ENCODE measurements around the gene VPS41. TPM values are rescaled to one million over a fixed set of nuclear protein-coding genes. Genes with fewer than 3 reads are reported as not detected.
A peak's percentile ranks its signal among the peaks of the same experiment; 100 is the strongest.

Gene VPS41
- total and polyA plus RNA-seq, 2 donors from 2014 or later, result 21.8 to 94.0 TPM

DNA sequence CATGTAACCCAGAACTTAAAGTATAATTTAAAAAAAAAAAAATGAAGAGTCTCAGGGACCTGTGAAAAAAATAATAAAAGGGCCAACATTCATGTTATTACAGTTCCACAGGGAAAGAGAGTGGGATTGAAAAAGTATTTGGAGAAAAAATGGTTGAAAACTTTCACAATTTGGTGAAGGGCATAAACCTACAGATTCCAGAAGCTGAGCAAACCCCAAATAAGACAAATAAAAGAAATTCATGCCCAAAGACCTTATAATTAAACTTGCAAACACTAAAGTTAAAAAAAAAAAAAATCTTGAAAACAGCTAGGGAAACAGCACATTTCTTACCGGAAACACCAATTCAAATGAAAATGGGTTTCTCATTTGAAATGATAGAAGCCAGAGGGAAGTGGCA lies 19.9 kb downstream of the VPS41 start:
- DNase-seq, result no peak
- no peaks in the 10 kb centered on the region for H3K4me1 ChIP-seq (ENCODE audit: control insufficient read depth in 2 of 3, insufficient read depth in 2 of 3, low read depth in 1 of 3, low read length in 3 of 3)
- no peak overlapping the region for H3K27ac ChIP-seq (ENCODE audit: low read depth in 2 of 2, low read length in 2 of 2)
- TF ChIP-seq, protein P1, sequence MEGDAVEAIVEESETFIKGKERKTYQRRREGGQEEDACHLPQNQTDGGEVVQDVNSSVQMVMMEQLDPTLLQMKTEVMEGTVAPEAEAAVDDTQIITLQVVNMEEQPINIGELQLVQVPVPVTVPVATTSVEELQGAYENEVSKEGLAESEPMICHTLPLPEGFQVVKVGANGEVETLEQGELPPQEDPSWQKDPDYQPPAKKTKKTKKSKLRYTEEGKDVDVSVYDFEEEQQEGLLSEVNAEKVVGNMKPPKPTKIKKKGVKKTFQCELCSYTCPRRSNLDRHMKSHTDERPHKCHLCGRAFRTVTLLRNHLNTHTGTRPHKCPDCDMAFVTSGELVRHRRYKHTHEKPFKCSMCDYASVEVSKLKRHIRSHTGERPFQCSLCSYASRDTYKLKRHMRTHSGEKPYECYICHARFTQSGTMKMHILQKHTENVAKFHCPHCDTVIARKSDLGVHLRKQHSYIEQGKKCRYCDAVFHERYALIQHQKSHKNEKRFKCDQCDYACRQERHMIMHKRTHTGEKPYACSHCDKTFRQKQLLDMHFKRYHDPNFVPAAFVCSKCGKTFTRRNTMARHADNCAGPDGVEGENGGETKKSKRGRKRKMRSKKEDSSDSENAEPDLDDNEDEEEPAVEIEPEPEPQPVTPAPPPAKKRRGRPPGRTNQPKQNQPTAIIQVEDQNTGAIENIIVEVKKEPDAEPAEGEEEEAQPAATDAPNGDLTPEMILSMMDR (IDR thresholded peaks at IDR 0.05; ENCODE audit: borderline replicate concordance, extremely low read depth, insufficient read depth), result no peak
- intact Hi-C loops (cut with DNase I), result no loop called here
- H3K4me3 ChIP-seq (ENCODE audit: low read length in 3 of 3), result no peak overlapping the region
- no peaks in the 10 kb centered on the region for H3K27me3 ChIP-seq (ENCODE audit: control insufficient read depth, insufficient read depth, low read length)
- no peaks in the 10 kb centered on the region for H3K36me3 ChIP-seq (ENCODE audit: control insufficient read depth in 2 of 3, insufficient read depth in 3 of 3, low read length in 3 of 3)
- no peak for FAIRE-seq
- no peak overlapping the region for H3K9ac ChIP-seq (ENCODE audit: low read length in 3 of 3)
- H3K9me3 ChIP-seq (ENCODE audit: control insufficient read depth in 2 of 3, insufficient read depth in 1 of 3, low read length in 3 of 3), result no peaks in the 10 kb centered on the region

DNA sequence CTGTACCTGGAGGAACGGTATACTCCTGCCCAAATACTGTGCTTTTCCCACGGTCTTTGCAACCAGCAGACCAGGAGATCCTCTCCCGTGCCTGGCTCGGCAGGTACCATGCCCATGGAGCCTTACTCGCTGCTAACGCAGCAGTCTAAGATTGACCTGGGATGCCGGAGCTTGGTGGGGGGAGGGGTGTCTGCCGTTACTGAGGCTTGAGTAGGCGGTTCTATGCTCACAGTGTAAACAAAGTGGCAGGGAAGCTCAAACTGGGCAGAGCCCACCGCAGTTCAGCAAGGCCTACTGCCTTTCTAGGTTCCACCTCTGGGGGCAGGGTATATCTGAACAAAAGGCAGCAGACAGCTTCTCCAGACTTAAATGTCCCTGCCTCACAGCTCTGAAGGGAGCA lies 22.7 kb downstream of the VPS41 start:
- DNase-seq, result peak in 1 of 5 donors; percentile 43
- TF ChIP-seq, protein P1 (IDR thresholded peaks at IDR 0.05; ENCODE audit: borderline replicate concordance, extremely low read depth, insufficient read depth), result no peak
- Histone ChIP-seq H3K36me3 (ENCODE audit: control insufficient read depth in 2 of 3, insufficient read depth in 3 of 3, low read length in 3 of 3) (no peaks in the 10 kb centered on the region), H3K4me3 (ENCODE audit: low read length in 3 of 3) (no peak overlapping the region), H3K27ac (ENCODE audit: low read depth in 2 of 2, low read length in 2 of 2) (no peak overlapping the region), H3K9me3 (ENCODE audit: control insufficient read depth in 2 of 3, insufficient read depth in 1 of 3, low read length in 3 of 3) (no peaks in the 10 kb centered on the region), H3K9ac (ENCODE audit: low read length in 3 of 3) (no peak overlapping the region), H3K4me1 (ENCODE audit: control insufficient read depth in 2 of 3, insufficient read depth in 2 of 3, low read depth in 1 of 3, low read length in 3 of 3) (no peaks in the 10 kb centered on the region), H3K27me3 (ENCODE audit: control insufficient read depth, insufficient read depth, low read length) (no peaks in the 10 kb centered on the region)
- FAIRE-seq, result no peak
- intact Hi-C loops (cut with DNase I), result no loop called here

DNA sequence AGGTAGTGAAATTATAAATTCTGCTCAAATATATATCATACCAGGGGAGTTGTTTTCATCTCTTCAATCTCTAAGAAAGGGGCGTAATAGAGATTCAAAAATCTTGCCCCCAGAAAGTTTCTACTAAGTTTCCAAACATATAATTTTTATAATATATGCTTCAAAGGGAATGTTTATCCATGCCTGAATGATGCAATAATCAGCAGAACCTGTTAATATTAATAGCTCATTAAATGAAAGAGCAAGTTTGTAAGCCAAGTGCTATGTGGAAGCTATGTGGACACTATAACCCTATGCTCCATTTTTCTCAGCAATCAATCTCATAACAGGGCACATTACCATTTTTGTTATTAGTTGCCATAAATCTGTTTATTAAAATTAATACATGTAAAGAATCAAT lies 25.3 kb downstream of the VPS41 start:
- Histone ChIP-seq H3K9ac (ENCODE audit: low read length in 3 of 3) (no peak overlapping the region), H3K9me3 (ENCODE audit: control insufficient read depth in 2 of 3, insufficient read depth in 1 of 3, low read length in 3 of 3) (no peaks in the 10 kb centered on the region), H3K27me3 (ENCODE audit: control insufficient read depth, insufficient read depth, low read length) (no peaks in the 10 kb centered on the region), H3K4me3 (ENCODE audit: low read length in 3 of 3) (no peak overlapping the region), H3K4me1 (ENCODE audit: control insufficient read depth in 2 of 3, insufficient read depth in 2 of 3, low read depth in 1 of 3, low read length in 3 of 3) (no peaks in the 10 kb centered on the region), H3K36me3 (ENCODE audit: control insufficient read depth in 2 of 3, insufficient read depth in 3 of 3, low read length in 3 of 3) (no peaks in the 10 kb centered on the region), H3K27ac (ENCODE audit: low read depth in 2 of 2, low read length in 2 of 2) (no peak overlapping the region)
- intact Hi-C loops (cut with DNase I), result no loop called here
- TF ChIP-seq, protein P1 (IDR thresholded peaks at IDR 0.05; ENCODE audit: borderline replicate concordance, extremely low read depth, insufficient read depth), result no peak
- DNase-seq (no peak), FAIRE-seq (no peak)
